Activated CD4-positive, CD25-positive, alpha-beta regulatory T cell treated with anti-CD3 and anti-CD28 coated beads, Interleukin-2, amount 50 U/mL, for 16 hours (primary cell): ENCODE measurements around the gene TBC1D25.

Experiments
- DNase-seq: peaks from one replicate; pipeline ENCODE4 v3.0.0-alpha.2; 2020; ENCODE audit warnings: low read depth, low spot score

Gene TBC1D25

GRCh38 chrX:48560681-48561080, 21.2 kb downstream of the TBC1D25 start:
- DNase-seq = no peak

DNA sequence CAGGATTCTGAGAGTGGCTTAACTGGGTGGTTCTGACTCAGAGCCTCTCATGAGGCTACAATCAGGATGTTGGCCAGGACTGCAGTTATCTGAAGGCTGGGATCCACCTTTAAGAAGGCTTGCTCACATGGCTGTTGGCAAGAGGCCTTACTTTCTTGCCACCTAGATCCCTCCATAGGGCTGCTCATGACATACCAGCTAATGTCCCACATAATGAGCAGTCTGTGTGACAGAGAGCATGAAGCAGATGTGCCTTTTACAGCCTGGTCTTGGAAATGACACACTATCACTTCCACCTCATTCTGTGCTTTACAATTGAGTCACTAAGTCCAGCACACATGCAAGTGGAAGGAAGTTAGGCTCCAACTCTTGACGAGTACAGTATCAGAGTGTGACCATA, 30.4 kb downstream of the TBC1D25 start:
- DNase-seq = no peak

- DNase-seq = no peak
Measured at GRCh38 chrX:48573690-48574269, 34.3 kb downstream of the TBC1D25 start.

DNA sequence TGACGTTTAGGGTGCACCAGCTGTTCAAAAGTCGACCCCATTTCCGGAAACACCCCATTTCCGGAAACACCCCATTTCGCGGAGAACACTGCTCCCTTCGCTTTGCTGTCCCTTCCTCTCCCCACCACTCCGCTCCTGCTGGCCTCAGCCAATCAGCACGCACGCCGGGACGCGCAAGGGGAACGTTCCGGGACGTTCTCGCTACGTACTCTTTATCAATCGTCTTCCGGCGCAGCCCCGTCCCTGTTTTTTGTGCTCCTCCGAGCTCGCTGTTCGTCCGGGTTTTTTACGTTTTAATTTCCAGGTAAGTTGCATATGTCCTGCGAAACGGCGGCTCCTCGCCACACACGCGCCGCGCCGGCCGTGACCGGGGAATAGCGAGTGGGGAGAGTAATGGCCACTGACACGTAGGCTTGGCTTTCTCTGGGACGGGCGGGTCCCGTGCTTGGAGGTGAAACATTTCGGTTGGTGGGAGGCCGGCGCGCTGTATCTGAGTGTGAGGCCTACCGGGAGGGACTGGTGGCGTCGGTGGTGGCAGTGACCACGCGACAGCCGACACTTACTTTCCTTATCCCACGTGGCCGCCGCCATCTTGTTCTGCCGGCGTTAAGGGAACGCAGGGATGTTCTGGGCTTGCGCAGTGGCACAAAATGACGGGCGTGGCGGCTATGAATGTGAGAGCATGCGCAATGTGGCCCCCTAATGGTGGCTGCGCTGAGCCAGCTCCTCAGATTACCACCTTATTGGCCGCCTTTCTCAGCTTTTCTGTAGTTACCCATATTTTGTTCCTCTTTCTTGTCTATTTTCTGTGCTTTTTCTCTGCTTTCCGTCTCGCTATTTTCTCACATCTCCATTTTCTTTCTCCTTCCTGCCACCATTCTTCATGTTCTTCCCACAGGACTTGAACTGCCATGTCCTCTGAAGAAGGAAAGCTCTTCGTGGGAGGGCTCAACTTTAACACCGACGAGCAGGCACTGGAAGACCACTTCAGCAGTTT, 35.1 kb downstream of the TBC1D25 start, which contains the start of gene RBM3:
TSS of gene RBM3 (plus strand) at position 215 of the 997 bp plus-strand sequence. CDS start at position 912, 697 bp downstream.
- DNase-seq = peak; percentile 86

GRCh38 chrX:48575642-48576041, 36.1 kb downstream of the TBC1D25 start:
- DNase-seq = no peak

- no peak for DNase-seq
Measured at GRCh38 chrX:48576108-48576507, 36.6 kb downstream of the TBC1D25 start.

DNA sequence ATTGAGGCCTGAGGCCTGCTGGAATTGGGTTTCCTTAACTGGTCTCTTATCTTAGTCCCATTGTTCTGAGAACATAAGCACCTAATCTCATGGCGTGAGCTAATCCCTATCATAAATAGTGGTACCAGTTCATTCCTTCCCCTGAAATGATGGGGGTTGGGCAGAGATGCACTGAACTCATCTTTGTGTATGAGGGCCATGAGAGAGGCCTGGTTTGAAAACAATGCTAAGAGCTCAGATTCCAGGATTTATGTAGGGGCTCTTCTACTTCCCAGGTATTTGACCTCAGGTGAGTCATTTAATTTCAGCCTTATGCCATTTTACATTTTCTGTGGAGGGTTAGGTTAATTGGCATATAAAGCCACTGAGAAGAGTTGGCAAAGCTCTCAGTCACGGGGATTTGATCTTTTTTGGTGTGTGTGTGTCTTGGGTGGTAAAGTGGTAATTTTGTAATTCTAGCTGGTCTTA, 39.2 kb downstream of the TBC1D25 start:
- DNase-seq = no peak

GRCh38 chrX:48579259-48579658, 39.7 kb downstream of the TBC1D25 start:
- no peak for DNase-seq

DNA sequence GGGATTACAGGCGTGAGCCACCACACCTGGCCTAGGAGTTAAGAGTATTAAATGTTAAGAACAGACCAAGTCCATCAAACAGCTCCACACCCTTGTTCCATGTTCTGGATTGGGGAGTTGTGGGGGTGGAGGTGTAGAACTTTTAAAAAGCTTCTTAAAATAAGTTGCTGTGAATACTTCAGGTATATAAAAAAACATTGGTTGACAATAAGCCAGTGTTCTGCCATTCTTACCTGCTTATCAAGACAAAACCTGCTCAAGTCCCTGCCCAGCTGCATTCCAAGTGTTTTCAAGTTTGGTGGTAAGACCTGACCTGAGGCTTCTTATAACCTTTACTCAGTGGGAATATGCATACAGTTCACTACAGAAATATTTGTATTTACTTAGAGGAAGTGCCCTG, 41.1 kb downstream of the TBC1D25 start:
- no peak for DNase-seq

GRCh38 chrX:48584698-48585097, 45.2 kb downstream of the TBC1D25 start:
- DNase-seq = no peak

- no peak for DNase-seq
Measured at GRCh38 chrX:48589482-48590162, 50.1 kb downstream of the TBC1D25 start.

DNA sequence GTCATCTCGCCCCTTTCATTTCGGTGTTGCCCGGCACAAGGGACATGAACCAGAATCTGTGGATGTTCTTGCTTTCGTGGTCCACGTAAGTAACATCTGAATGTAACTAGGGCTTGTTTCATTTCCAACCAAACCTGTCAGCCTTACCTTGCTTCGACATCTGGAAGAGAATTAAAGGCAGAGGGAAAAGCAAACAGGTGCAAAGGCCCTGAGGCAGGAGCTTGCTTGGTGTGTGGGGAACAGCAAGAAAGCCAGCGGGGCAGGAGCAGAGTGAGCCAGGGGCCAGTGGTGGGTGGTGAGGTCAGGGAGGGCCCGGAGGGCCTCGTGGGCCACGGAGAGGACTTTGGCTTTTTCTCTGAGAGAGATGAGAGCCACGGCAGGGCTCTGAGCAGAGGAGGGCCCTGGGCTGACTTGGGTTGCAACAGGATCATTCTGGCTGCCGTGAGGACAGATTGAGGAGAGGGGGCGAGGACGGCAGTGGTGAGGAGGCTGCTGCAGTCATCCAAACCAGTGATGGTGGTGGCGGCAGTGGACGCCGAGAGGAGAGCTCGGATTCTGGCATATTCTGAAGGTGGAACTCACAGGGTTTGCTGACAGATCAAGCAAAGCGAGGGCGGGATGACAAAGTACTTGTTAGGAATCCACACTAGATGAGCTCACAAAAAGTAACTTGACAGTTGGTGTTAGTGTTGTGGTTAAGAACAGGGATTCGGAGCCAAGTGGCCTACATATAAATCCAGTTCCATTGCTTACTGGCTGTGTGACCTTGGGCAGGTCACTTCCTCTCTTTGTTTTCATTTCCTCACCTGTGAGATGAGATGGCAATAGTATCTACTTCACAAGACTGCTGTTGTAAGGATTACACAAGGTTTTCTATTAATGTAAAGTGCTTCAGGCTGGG, 50.9 kb downstream of the TBC1D25 start:
- DNase-seq = no peak

DNA sequence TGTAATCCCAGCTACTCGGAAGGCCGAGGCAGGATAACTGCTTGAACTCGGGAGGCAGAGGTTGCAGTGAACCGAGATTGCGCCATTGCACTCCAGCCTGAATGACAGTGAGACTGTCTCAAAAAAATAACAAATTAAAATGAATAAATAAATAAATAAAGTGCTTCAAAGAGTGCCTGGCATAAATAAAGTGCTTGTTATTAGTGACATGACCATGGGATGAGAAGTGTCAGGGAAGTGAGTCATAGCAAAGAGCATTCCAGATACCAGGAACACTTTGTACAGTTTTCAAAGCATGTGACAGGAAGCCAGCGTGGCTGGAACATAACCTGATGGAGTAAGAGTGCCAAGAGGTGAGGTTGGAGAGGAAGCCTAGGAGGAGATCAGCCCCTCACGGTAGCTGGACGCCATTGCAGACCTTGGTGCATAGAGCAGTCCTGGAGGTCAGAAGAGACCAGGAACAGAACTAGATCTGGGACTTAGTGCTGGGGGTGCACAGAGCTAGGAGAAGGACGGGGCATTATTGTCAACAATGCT, 51.8 kb downstream of the TBC1D25 start:
- DNase-seq = no peak

- no peak for DNase-seq
Measured at GRCh38 chrX:48592971-48593370, 53.5 kb downstream of the TBC1D25 start.

- DNase-seq = no peak
Measured at GRCh38 chrX:48595929-48596328, 56.4 kb downstream of the TBC1D25 start.

DNA sequence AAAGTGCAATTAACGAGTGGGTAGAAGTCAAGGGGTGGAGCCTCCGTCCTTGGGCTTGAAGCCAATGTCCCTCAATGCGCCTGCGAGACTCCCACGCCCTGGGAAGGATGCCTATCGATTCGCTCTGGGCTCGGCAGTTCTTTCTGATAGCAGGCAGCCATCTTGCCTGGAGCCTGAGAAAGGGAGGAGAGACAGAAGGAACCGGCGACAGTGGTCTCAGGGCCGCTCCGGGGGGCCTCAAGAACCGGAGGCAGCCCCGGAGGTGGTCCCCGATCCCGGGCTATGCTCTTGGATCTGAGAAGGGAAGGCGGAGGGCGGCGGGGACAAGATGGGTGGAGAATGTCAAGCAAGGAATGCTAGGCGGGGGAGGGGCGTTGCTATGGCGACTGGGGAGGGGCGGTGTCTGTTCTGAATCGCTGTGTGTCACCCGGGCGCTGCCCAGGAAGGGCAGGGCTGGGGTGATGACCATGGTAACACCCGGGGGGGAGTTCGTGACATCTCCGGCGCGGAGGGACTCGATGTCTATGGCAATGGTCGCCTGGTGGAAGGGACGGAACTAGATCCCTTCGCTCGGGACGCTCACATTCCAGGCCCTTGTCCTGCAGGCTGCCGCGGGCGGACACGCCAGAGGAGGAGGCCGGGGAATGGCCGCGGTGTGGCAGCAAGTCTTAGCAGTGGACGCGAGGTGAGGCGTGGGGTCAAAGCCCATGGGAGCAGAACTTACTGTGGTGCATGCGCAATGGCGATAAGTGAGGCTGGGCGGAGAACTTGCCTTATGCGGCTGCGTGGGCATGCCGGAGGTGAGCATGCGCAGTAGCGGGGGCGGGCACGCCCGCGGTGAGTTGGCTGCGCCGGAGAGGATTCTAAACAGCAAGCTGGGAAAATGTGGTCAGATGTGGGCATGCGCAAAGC, 58.1 kb downstream of the TBC1D25 start, which contains the start of gene WDR13:
TSS of gene WDR13 (plus strand) at position 140 of the 912 bp plus-strand sequence. CDS start at position 645, 505 bp downstream.
- peak; percentile 74 for DNase-seq

- no peak for DNase-seq
Measured at GRCh38 chrX:48598614-48599013, 59.1 kb downstream of the TBC1D25 start.

DNA sequence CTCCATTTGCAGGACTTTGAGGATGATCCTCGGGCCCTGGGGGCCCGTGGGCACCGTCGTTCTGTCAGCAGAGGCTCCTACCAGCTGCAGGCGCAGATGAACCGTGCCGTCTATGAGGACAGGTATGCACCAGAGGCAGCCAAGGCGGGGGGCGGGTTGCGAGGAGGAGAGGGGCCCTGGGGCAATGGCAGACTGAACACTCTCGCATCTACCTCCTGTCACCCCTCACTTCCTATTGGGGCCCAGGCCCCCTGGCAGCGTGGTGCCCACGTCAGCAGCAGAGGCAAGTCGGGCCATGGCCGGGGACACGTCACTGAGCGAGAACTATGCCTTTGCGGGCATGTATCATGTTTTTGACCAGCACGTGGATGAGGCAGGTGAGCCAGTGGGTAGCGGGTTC, 59.8 kb downstream of the TBC1D25 start:
- DNase-seq = no peak

DNA sequence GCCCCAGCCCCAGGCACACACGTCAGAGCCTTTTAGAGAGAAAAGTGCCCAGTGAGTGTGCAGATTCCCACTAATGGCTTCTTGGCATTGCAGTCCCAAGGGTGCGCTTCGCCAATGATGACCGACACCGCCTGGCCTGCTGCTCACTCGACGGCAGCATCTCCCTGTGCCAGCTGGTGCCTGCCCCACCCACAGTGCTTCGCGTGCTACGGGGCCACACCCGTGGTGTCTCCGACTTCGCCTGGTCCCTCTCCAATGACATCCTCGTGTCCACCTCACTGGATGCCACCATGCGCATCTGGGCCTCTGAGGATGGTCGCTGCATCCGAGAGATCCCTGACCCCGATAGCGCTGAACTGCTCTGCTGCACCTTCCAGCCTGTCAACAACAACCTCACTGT, 60.7 kb downstream of the TBC1D25 start:
- no peak for DNase-seq
